ENCODE data around the gene INTS1. TPM values are rescaled to one million over a fixed set of nuclear protein-coding genes. Genes with fewer than 3 reads are reported as not detected.

The INTS1 gene
- total RNA-seq, 1 donor from 2014 or later: 109 TPM

- Mint-ChIP-seq H3K27me3 (ENCODE audit: unreplicated experiment) (peaks cover 14% of the 10 kb centered on the region), H3K9me3 (ENCODE audit: unreplicated experiment) (no peaks in the 10 kb centered on the region), H3K4me3 (ENCODE audit: unreplicated experiment) (no peak overlapping the region), H3K27ac (ENCODE audit: unreplicated experiment) (no peak overlapping the region), H3K36me3 (ENCODE audit: low read depth, unreplicated experiment) (peaks cover 34% of the 10 kb centered on the region), H3K4me1 (ENCODE audit: unreplicated experiment) (no peaks in the 10 kb centered on the region)
- DNase-seq (ENCODE audit: low spot score): no peak
- TF ChIP-seq CTCF (IDR thresholded peaks at IDR 0.05; ENCODE audit: unreplicated experiment): no peak
Measured at GRCh38 chr7:1494447-1494846, 9.7 kb downstream of the INTS1 start.

GRCh38 chr7:1493571-1493970, 10.6 kb downstream of the INTS1 start:
- H3K27ac Mint-ChIP-seq (ENCODE audit: unreplicated experiment): no peak overlapping the region
- H3K27me3 Mint-ChIP-seq (ENCODE audit: unreplicated experiment): peaks cover 14% of the 10 kb centered on the region
- no peaks in the 10 kb centered on the region for H3K9me3 Mint-ChIP-seq (ENCODE audit: unreplicated experiment)
- DNase-seq (ENCODE audit: low spot score): no peak
- H3K36me3 Mint-ChIP-seq (ENCODE audit: low read depth, unreplicated experiment): peaks cover 36% of the 10 kb centered on the region
- no peak for TF ChIP-seq CTCF (IDR thresholded peaks at IDR 0.05; ENCODE audit: unreplicated experiment)
- no peaks in the 10 kb centered on the region for H3K4me1 Mint-ChIP-seq (ENCODE audit: unreplicated experiment)
- H3K4me3 Mint-ChIP-seq (ENCODE audit: unreplicated experiment): peak overlapping the region; percentile 51

- Mint-ChIP-seq H3K27ac (ENCODE audit: unreplicated experiment) (no peak overlapping the region), H3K9me3 (ENCODE audit: unreplicated experiment) (no peaks in the 10 kb centered on the region), H3K4me1 (ENCODE audit: unreplicated experiment) (no peaks in the 10 kb centered on the region), H3K27me3 (ENCODE audit: unreplicated experiment) (peaks cover 14% of the 10 kb centered on the region), H3K36me3 (ENCODE audit: low read depth, unreplicated experiment) (peaks cover 40% of the 10 kb centered on the region), H3K4me3 (ENCODE audit: unreplicated experiment) (peak overlapping the region; percentile 51)
- DNase-seq (ENCODE audit: low spot score): no peak
- TF ChIP-seq CTCF (IDR thresholded peaks at IDR 0.05; ENCODE audit: unreplicated experiment): no peak
Measured at GRCh38 chr7:1493129-1493528, 11.1 kb downstream of the INTS1 start.

GRCh38 chr7:1492640-1493039, 11.5 kb downstream of the INTS1 start:
- H3K27me3 Mint-ChIP-seq (ENCODE audit: unreplicated experiment): peaks cover 14% of the 10 kb centered on the region
- no peaks in the 10 kb centered on the region for H3K9me3 Mint-ChIP-seq (ENCODE audit: unreplicated experiment)
- H3K4me3 Mint-ChIP-seq (ENCODE audit: unreplicated experiment): peak overlapping the region; percentile 47
- no peak for TF ChIP-seq CTCF (IDR thresholded peaks at IDR 0.05; ENCODE audit: unreplicated experiment)
- H3K36me3 Mint-ChIP-seq (ENCODE audit: low read depth, unreplicated experiment): peaks cover 35% of the 10 kb centered on the region
- no peak for DNase-seq (ENCODE audit: low spot score)
- H3K4me1 Mint-ChIP-seq (ENCODE audit: unreplicated experiment): no peaks in the 10 kb centered on the region
- H3K27ac Mint-ChIP-seq (ENCODE audit: unreplicated experiment): peak overlapping the region; percentile 32

GRCh38 chr7:1492221-1492620, 12.0 kb downstream of the INTS1 start:
- DNase-seq (ENCODE audit: low spot score): no peak
- peak overlapping the region; percentile 32 for H3K27ac Mint-ChIP-seq (ENCODE audit: unreplicated experiment)
- peaks cover 35% of the 10 kb centered on the region for H3K36me3 Mint-ChIP-seq (ENCODE audit: low read depth, unreplicated experiment)
- H3K9me3 Mint-ChIP-seq (ENCODE audit: unreplicated experiment): no peaks in the 10 kb centered on the region
- peaks cover 14% of the 10 kb centered on the region for H3K27me3 Mint-ChIP-seq (ENCODE audit: unreplicated experiment)
- peak overlapping the region; percentile 47 for H3K4me3 Mint-ChIP-seq (ENCODE audit: unreplicated experiment)
- no peaks in the 10 kb centered on the region for H3K4me1 Mint-ChIP-seq (ENCODE audit: unreplicated experiment)
- TF ChIP-seq CTCF (IDR thresholded peaks at IDR 0.05; ENCODE audit: unreplicated experiment): no peak

Measured in endothelial cell (in vitro differentiated cells).